Neural cell (in vitro differentiated cells): Measurements from ENCODE around the gene TFF2. TPM values are rescaled to one million over a fixed set of nuclear protein-coding genes. Genes with fewer than 3 reads are reported as not detected.

Experiments
- H2AFZ ChIP-seq: fragments of 200-600, 300-800 bp; sonication (generic), shearing (Covaris generic); 2 replicates; pipeline ENCODE4 v1.6.0; 2014; ENCODE audit warnings: low read depth, mild to moderate bottlenecking, antibody characterized with exemption, low read length, moderate library complexity
- H3F3A ChIP-seq: fragments of 200-600 bp; shearing (Covaris generic); 2 replicates; pipeline ENCODE4 v1.6.1; 2016; ENCODE audit warnings: mild to moderate bottlenecking, moderate library complexity, mixed read lengths, antibody characterized with exemption, low read length; ENCODE audit not compliant: insufficient read depth, poor library complexity, severe bottlenecking
- H3K27ac ChIP-seq: fragments of 200-600, 300-800 bp; sonication (generic), shearing (Covaris generic); 2 replicates; pipeline ENCODE4 v1.5.1; 2014; ENCODE audit warnings: mild to moderate bottlenecking, low read length, moderate library complexity
- H3K27me3 ChIP-seq: fragments of 300-800, 200-600 bp; sonication (generic), shearing (Covaris generic); 2 replicates; pipeline ENCODE4 v1.6.0; 2014; ENCODE audit warnings: mild to moderate bottlenecking, low read depth, low read length, moderate library complexity; ENCODE audit not compliant: insufficient read depth
- H3K36me3 ChIP-seq: fragments of 300-800, 200-600 bp; sonication (generic), shearing (Covaris generic); 2 replicates; pipeline ENCODE4 v1.5.1; 2014; ENCODE audit warnings: mild to moderate bottlenecking, antibody characterized with exemption, low read length, moderate library complexity; ENCODE audit not compliant: insufficient read depth
- H3K4me2 ChIP-seq: fragments of 300-800, 200-600 bp; sonication (generic), shearing (Covaris generic); 2 replicates; pipeline ENCODE4 v1.6.0; 2014; ENCODE audit warnings: mild to moderate bottlenecking, low read length
- H3K4me3 ChIP-seq: fragments of 300-800, 200-600 bp; sonication (generic), shearing (Covaris generic); 2 replicates; pipeline ENCODE4 v1.5.1; 2014; ENCODE audit warnings: mild to moderate bottlenecking, low read length, moderate library complexity
- H3K79me2 ChIP-seq: fragments of 200-600 bp; shearing (Covaris generic); replicated peaks from 2 replicates; pipeline ENCODE4 v1.6.0; 2014; ENCODE audit warnings: mild to moderate bottlenecking, low read length, moderate library complexity; ENCODE audit not compliant: insufficient read depth
- H3K9ac ChIP-seq: fragments of 300-800, 200-600 bp; sonication (generic), shearing (Covaris generic); 2 replicates; pipeline ENCODE4 v1.6.1; 2016; ENCODE audit warnings: mild to moderate bottlenecking, low read length, mixed read lengths
- H3K9me2 ChIP-seq: fragments of 200-600 bp; shearing (Covaris generic); 2 replicates; pipeline ENCODE4 v1.6.1; 2016; ENCODE audit warnings: mild to moderate bottlenecking, low read length, mixed read lengths; ENCODE audit not compliant: insufficient read depth
- H3K9me3 ChIP-seq: fragments of 200-600, 300-800 bp; sonication (generic), shearing (Covaris generic); 2 replicates; pipeline ENCODE4 v1.6.1; 2016; ENCODE audit warnings: mild to moderate bottlenecking, mixed run types, low read length, moderate library complexity, mixed read lengths
- H4K20me1 ChIP-seq: fragments of 200-600 bp; shearing (Covaris generic); 2 replicates; pipeline ENCODE4 v1.6.1; 2016; ENCODE audit warnings: mild to moderate bottlenecking, mixed run types; ENCODE audit not compliant: insufficient read depth
- EP300 ChIP-seq: fragments of 450-650 bp; conservative IDR thresholded peaks from 2 replicates; pipeline ENCODE4 v1.6.1; 2014; ENCODE audit warnings: antibody characterized with exemption, mild to moderate bottlenecking, moderate library complexity; ENCODE audit not compliant: poor library complexity, severe bottlenecking
- EZH2 ChIP-seq: fragments of 200-600, 300-800 bp; shearing (Covaris generic), sonication (generic); IDR thresholded peaks from 2 replicates; pipeline ENCODE4 v1.6.1; 2014; ENCODE audit warnings: antibody characterized with exemption, low read length, borderline replicate concordance, mild to moderate bottlenecking; ENCODE audit not compliant: insufficient read depth, poor library complexity, severe bottlenecking
- MXI1 ChIP-seq: fragments of 450-650 bp; conservative IDR thresholded peaks from 2 replicates; pipeline ENCODE4 v1.6.1; 2014; ENCODE audit warnings: antibody characterized with exemption, mild to moderate bottlenecking; ENCODE audit not compliant: poor library complexity, severe bottlenecking
- POLR2AphosphoS5 ChIP-seq: IDR thresholded peaks from 2 replicates; pipeline ENCODE4 v1.6.1; 2012
- RAD21 ChIP-seq: fragments of 450-650 bp; conservative IDR thresholded peaks from 2 replicates; pipeline ENCODE4 v1.6.1; 2014; ENCODE audit warnings: antibody characterized with exemption, mild to moderate bottlenecking, moderate library complexity
- SMC3 ChIP-seq: fragments of 450-650 bp; conservative IDR thresholded peaks from 2 replicates; pipeline ENCODE4 v1.6.1; 2014; ENCODE audit warnings: antibody characterized with exemption, mild to moderate bottlenecking, moderate library complexity; ENCODE audit not compliant: poor library complexity
- TAF1 ChIP-seq: IDR thresholded peaks from 2 replicates; pipeline ENCODE4 v1.6.1; 2012; ENCODE audit warnings: low read depth
- polyA plus RNA-seq: library from polyadenylated mRNA; depleted of rRNA; stranded (reverse); fragments of >200 nt; gene quantifications from 2 replicates; pipeline ENCODE4 v1.2.3, GENCODE V29; 2014
- TF ChIP-seq, protein P1 (sequence below): IDR thresholded peaks from 2 replicates; pipeline ENCODE4 v1.6.1; 2012; ENCODE audit warnings: borderline replicate concordance
- TF ChIP-seq, protein P2 (sequence below): fragments of 450-650 bp; IDR thresholded peaks from 2 replicates; pipeline ENCODE4 v1.5.1; 2014; ENCODE audit warnings: antibody characterized with exemption, mild to moderate bottlenecking, moderate library complexity; ENCODE audit not compliant: poor library complexity, severe bottlenecking

The TFF2 gene
- polyA plus RNA-seq, 1 donor from 2014 or later, result not detected

DNA sequence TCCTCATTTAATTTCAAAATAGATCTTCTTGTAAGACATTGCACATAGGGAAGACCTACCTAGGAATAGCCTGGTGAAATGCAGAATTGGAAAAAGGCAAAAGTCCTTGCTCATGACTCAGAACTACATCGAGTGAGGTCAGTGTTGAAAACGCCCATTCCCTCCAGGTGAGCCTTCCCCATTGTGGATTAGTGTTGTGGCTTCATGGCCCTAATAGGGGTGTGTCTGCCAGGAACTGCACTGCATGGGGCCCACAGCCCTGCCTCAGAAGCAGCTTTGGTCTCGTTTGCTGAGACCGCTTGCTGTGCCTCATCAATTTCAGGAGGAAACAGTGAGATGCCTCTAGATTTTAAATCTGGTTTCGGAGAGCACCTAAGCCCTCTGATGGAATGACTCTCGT, 52.6 kb downstream of the TFF2 start:
- TF ChIP-seq SMC3, result no peak
- H3K9me3 ChIP-seq, result no peaks in the 10 kb centered on the region

GRCh38 chr21:42297377-42297776, 53.4 kb downstream of the TFF2 start:
- no peaks in the 10 kb centered on the region for H3K36me3 ChIP-seq

More for the DNA sequence above, 52.6 kb downstream of the TFF2 start:
- Histone ChIP-seq H3K9ac (no peak overlapping the region), H3K36me3 (no peaks in the 10 kb centered on the region), H3K27ac (no peak overlapping the region), H3K4me3 (no peak overlapping the region), H3K27me3 (no peaks in the 10 kb centered on the region), H3K9me2 (no peaks in the 10 kb centered on the region), H3F3A (no peaks in the 10 kb centered on the region), H2AFZ (no peak overlapping the region), H3K4me2 (no peak overlapping the region), H4K20me1 (no peaks in the 10 kb centered on the region), H3K79me2 (no peaks in the 10 kb centered on the region)

DNA sequence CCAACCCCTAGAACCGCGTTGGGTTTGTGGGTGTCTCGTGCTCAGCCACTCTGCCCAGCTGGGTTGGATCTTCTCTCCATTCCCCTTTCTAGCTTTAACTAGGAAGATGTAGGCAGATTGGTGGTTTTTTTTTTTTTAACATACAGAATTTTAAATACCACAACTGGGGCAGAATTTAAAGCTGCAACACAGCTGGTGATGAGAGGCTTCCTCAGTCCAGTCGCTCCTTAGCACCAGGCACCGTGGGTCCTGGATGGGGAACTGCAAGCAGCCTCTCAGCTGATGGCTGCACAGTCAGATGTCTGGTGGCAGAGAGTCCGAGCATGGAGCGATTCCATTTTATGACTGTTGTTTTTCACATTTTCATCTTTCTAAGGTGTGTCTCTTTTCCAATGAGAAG, 54.3 kb downstream of the TFF2 start:
- H3K4me2 ChIP-seq, result no peak overlapping the region
- no peaks in the 10 kb centered on the region for H3F3A ChIP-seq
- no peaks in the 10 kb centered on the region for H3K79me2 ChIP-seq
- no peak overlapping the region for H3K9ac ChIP-seq
- no peaks in the 10 kb centered on the region for H3K9me3 ChIP-seq
- no peaks in the 10 kb centered on the region for H3K27me3 ChIP-seq
- H3K36me3 ChIP-seq, result no peaks in the 10 kb centered on the region
- H2AFZ ChIP-seq, result no peak overlapping the region
- no peaks in the 10 kb centered on the region for H3K9me2 ChIP-seq
- no peaks in the 10 kb centered on the region for H4K20me1 ChIP-seq
- H3K27ac ChIP-seq, result no peak overlapping the region
- H3K4me3 ChIP-seq, result no peak overlapping the region
- TF ChIP-seq MXI1, result no peak
- no peak for TF ChIP-seq EP300
- TF ChIP-seq, protein P1, sequence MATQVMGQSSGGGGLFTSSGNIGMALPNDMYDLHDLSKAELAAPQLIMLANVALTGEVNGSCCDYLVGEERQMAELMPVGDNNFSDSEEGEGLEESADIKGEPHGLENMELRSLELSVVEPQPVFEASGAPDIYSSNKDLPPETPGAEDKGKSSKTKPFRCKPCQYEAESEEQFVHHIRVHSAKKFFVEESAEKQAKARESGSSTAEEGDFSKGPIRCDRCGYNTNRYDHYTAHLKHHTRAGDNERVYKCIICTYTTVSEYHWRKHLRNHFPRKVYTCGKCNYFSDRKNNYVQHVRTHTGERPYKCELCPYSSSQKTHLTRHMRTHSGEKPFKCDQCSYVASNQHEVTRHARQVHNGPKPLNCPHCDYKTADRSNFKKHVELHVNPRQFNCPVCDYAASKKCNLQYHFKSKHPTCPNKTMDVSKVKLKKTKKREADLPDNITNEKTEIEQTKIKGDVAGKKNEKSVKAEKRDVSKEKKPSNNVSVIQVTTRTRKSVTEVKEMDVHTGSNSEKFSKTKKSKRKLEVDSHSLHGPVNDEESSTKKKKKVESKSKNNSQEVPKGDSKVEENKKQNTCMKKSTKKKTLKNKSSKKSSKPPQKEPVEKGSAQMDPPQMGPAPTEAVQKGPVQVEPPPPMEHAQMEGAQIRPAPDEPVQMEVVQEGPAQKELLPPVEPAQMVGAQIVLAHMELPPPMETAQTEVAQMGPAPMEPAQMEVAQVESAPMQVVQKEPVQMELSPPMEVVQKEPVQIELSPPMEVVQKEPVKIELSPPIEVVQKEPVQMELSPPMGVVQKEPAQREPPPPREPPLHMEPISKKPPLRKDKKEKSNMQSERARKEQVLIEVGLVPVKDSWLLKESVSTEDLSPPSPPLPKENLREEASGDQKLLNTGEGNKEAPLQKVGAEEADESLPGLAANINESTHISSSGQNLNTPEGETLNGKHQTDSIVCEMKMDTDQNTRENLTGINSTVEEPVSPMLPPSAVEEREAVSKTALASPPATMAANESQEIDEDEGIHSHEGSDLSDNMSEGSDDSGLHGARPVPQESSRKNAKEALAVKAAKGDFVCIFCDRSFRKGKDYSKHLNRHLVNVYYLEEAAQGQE, result no peak
- no peak for TF ChIP-seq EZH2
- TF ChIP-seq POLR2AphosphoS5, result no peak
- TF ChIP-seq RAD21, result no peak

More at GRCh38 chr21:42297377-42297776, 53.4 kb downstream of the TFF2 start:
- Histone ChIP-seq H3K9me2 (no peaks in the 10 kb centered on the region), H3K9me3 (no peaks in the 10 kb centered on the region), H3K4me3 (no peak overlapping the region), H3K9ac (no peak overlapping the region), H3K4me2 (no peak overlapping the region), H3K79me2 (no peaks in the 10 kb centered on the region), H3K27me3 (no peaks in the 10 kb centered on the region), H4K20me1 (no peaks in the 10 kb centered on the region), H2AFZ (no peak overlapping the region), H3K27ac (no peak overlapping the region), H3F3A (no peaks in the 10 kb centered on the region)
- TF ChIP-seq MXI1, result no peak
- TF ChIP-seq EZH2, result no peak
- TF ChIP-seq, protein P2, sequence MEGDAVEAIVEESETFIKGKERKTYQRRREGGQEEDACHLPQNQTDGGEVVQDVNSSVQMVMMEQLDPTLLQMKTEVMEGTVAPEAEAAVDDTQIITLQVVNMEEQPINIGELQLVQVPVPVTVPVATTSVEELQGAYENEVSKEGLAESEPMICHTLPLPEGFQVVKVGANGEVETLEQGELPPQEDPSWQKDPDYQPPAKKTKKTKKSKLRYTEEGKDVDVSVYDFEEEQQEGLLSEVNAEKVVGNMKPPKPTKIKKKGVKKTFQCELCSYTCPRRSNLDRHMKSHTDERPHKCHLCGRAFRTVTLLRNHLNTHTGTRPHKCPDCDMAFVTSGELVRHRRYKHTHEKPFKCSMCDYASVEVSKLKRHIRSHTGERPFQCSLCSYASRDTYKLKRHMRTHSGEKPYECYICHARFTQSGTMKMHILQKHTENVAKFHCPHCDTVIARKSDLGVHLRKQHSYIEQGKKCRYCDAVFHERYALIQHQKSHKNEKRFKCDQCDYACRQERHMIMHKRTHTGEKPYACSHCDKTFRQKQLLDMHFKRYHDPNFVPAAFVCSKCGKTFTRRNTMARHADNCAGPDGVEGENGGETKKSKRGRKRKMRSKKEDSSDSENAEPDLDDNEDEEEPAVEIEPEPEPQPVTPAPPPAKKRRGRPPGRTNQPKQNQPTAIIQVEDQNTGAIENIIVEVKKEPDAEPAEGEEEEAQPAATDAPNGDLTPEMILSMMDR, result no peak
- TF ChIP-seq TAF1, result no peak
- TF ChIP-seq, protein P1, result no peak
- TF ChIP-seq SMC3, result no peak
- TF ChIP-seq POLR2AphosphoS5, result no peak
- TF ChIP-seq EP300, result no peak
- no peak for TF ChIP-seq RAD21
